Epithelial cell of esophagus (primary cell): ENCODE results near the gene FNIP2.
A peak's percentile ranks its signal among the peaks of the same experiment; 100 is the strongest.

Source experiments
- DNase-seq: peaks from one replicate; pipeline ENCODE4 v3.0.0; 2010; ENCODE audit warnings: low read depth
- H3K4me3 ChIP-seq: 2 replicates; pipeline ENCODE4 v1.5.1; 2011; ENCODE audit warnings: mild to moderate bottlenecking, low read length, control low read depth
- CTCF ChIP-seq: IDR thresholded peaks from 2 replicates; pipeline ENCODE4 v1.5.1; 2011; ENCODE audit warnings: low read depth, mild to moderate bottlenecking, low read length, control low read depth, inconsistent platforms; ENCODE audit not compliant: insufficient read depth; ENCODE audit errors: missing control alignments

Gene FNIP2

GRCh38 chr4:158847535-158847934 lies 78.7 kb downstream of the FNIP2 start:
- H3K4me3 ChIP-seq = no peak overlapping the region
- no peak for TF ChIP-seq CTCF
- DNase-seq = no peak

- no peak overlapping the region for H3K4me3 ChIP-seq
- no peak for DNase-seq
- no peak for TF ChIP-seq CTCF
Observed at GRCh38 chr4:158849681-158850080, 80.9 kb downstream of the FNIP2 start.

GRCh38 chr4:158850371-158850770 lies 81.5 kb downstream of the FNIP2 start:
- no peak overlapping the region for H3K4me3 ChIP-seq
- no peak for TF ChIP-seq CTCF
- no peak for DNase-seq

- H3K4me3 ChIP-seq = no peak overlapping the region
- peak; percentile 49 for DNase-seq
- TF ChIP-seq CTCF = peak; percentile 47
Observed at GRCh38 chr4:158850800-158851644, 82.2 kb downstream of the FNIP2 start.

- H3K4me3 ChIP-seq = no peak overlapping the region
- no peak for DNase-seq
- TF ChIP-seq CTCF = no peak
Observed at GRCh38 chr4:158854236-158854635, 85.4 kb downstream of the FNIP2 start.

GRCh38 chr4:158856852-158857251 lies 88.0 kb downstream of the FNIP2 start:
- peak; percentile 57 for TF ChIP-seq CTCF
- peak; percentile 64 for DNase-seq
- H3K4me3 ChIP-seq = no peak overlapping the region

GRCh38 chr4:158857951-158858350 lies 89.1 kb downstream of the FNIP2 start:
- TF ChIP-seq CTCF = no peak
- no peak for DNase-seq
- no peak overlapping the region for H3K4me3 ChIP-seq
